ENCODE data around the gene ZNF780B.

The ZNF780B gene

GRCh38 chr19:40055832-40056504 lies at the start of gene ZNF780B:
Gene ZNF780B (minus strand): TSS chr19:40056231. CDS start chr19:40050332, 5,899 bp downstream.
- DNase-seq (ENCODE audit: low spot score), result peak; percentile 72
- TF ChIP-seq CTCF (IDR thresholded peaks at IDR 0.05; ENCODE audit: extremely low read depth, missing control alignments), result no peak

GRCh38 chr19:40104754-40105153 lies 48.7 kb upstream of the ZNF780B start:
- DNase-seq (ENCODE audit: low spot score), result no peak
- TF ChIP-seq CTCF (IDR thresholded peaks at IDR 0.05; ENCODE audit: extremely low read depth, missing control alignments), result no peak

- no peak for TF ChIP-seq CTCF (IDR thresholded peaks at IDR 0.05; ENCODE audit: extremely low read depth, missing control alignments)
- DNase-seq (ENCODE audit: low spot score), result no peak
Measured at GRCh38 chr19:40103600-40103999, 47.6 kb upstream of the ZNF780B start.

- no peak for TF ChIP-seq CTCF (IDR thresholded peaks at IDR 0.05; ENCODE audit: extremely low read depth, missing control alignments)
- DNase-seq (ENCODE audit: low spot score), result no peak
Measured at GRCh38 chr19:40101813-40102212, 45.8 kb upstream of the ZNF780B start.

- TF ChIP-seq CTCF (IDR thresholded peaks at IDR 0.05; ENCODE audit: extremely low read depth, missing control alignments), result no peak
- DNase-seq (ENCODE audit: low spot score), result no peak
Measured at GRCh38 chr19:40093416-40093815, 37.4 kb upstream of the ZNF780B start.

- DNase-seq (ENCODE audit: low spot score), result no peak
- TF ChIP-seq CTCF (IDR thresholded peaks at IDR 0.05; ENCODE audit: extremely low read depth, missing control alignments), result no peak
Measured at GRCh38 chr19:40091205-40092129, 35.4 kb upstream of the ZNF780B start.

Data from GM20000 (cell line).